HEK293T (cell line): ENCODE results near the gene CELA2B.

ENCODE experiments used
- CTCF ChIA-PET: fragments of 350-600 bp; formaldehyde crosslinking; extraction: SDS; loops from one replicate; lab custom pipeline; 2021; ENCODE audit warnings: antibody characterized with exemption, inconsistent platforms; lab: Yijun Ruan, JAX
- POLR2A ChIA-PET: fragments of 350-600 bp; formaldehyde crosslinking; extraction: SDS; loops from one replicate; lab custom pipeline; 2020; ENCODE audit warnings: antibody characterized with exemption, inconsistent platforms; lab: Yijun Ruan, JAX
- DNase-seq: peaks from one replicate; pipeline ENCODE4 v3.0.0; 2012; ENCODE audit warnings: mixed read lengths; ENCODE audit errors: extremely low spot score
- ARNT ChIP-seq: fragments of 450-650 bp; IDR thresholded peaks from 2 replicates; pipeline ENCODE4 v1.6.1; 2017; ENCODE audit warnings: mild to moderate bottlenecking
- BHLHE40 ChIP-seq: fragments of 450-650 bp; IDR thresholded peaks from 2 replicates; pipeline ENCODE4 v1.6.1; 2016; ENCODE audit warnings: mild to moderate bottlenecking, moderate library complexity, borderline replicate concordance
- CTBP1 ChIP-seq: fragments of 450-650 bp; IDR thresholded peaks from 2 replicates; pipeline ENCODE4 v1.6.1; 2016; ENCODE audit warnings: borderline replicate concordance
- ELF4 ChIP-seq: fragments of 450-650 bp; IDR thresholded peaks from 2 replicates; pipeline ENCODE4 v1.6.1; 2017; ENCODE audit warnings: antibody characterized with exemption
- FOXA1 ChIP-seq: fragments of 450-650 bp; IDR thresholded peaks from 2 replicates; pipeline ENCODE4 v1.6.1; 2016; ENCODE audit warnings: mild to moderate bottlenecking
- FOXK2 ChIP-seq: fragments of 450-650 bp; IDR thresholded peaks from 2 replicates; pipeline ENCODE4 v1.6.1; 2016; ENCODE audit warnings: mild to moderate bottlenecking
- FOXM1 ChIP-seq: fragments of 450-650 bp; IDR thresholded peaks from 2 replicates; pipeline ENCODE4 v1.6.1; 2017; ENCODE audit warnings: mild to moderate bottlenecking, borderline replicate concordance
- HDGF ChIP-seq: fragments of 450-650 bp; IDR thresholded peaks from 2 replicates; pipeline ENCODE4 v1.6.1; 2017; ENCODE audit warnings: antibody characterized with exemption, borderline replicate concordance
- L3MBTL2 ChIP-seq: fragments of 450-650 bp; conservative IDR thresholded peaks from 2 replicates; pipeline ENCODE4 v1.6.1; 2016; ENCODE audit warnings: mild to moderate bottlenecking
- LEF1 ChIP-seq: fragments of 450-650 bp; IDR thresholded peaks from 2 replicates; pipeline ENCODE4 v1.6.1; 2017; ENCODE audit warnings: mild to moderate bottlenecking, borderline replicate concordance
- NFRKB ChIP-seq: fragments of 450-650 bp; IDR thresholded peaks from 2 replicates; pipeline ENCODE4 v1.6.1; 2016; ENCODE audit warnings: mild to moderate bottlenecking, moderate library complexity
- PKNOX1 ChIP-seq: fragments of 450-650 bp; IDR thresholded peaks from 2 replicates; pipeline ENCODE4 v1.6.1; 2016
- SP1 ChIP-seq: fragments of 450-650 bp; IDR thresholded peaks from 2 replicates; pipeline ENCODE4 v1.6.1; 2017
- SUZ12 ChIP-seq: fragments of 450-650 bp; IDR thresholded peaks from 2 replicates; pipeline ENCODE4 v1.6.1; 2016; ENCODE audit warnings: mild to moderate bottlenecking
- TARDBP ChIP-seq: fragments of 450-650 bp; IDR thresholded peaks from 2 replicates; pipeline ENCODE4 v1.6.1; 2016
- ZNF384 ChIP-seq: fragments of 450-650 bp; IDR thresholded peaks from 2 replicates; pipeline ENCODE4 v1.6.1; 2016

The CELA2B gene

GRCh38 chr1:15522551-15522950 lies 46.6 kb downstream of the CELA2B start:
- POLR2A ChIA-PET = no interaction called here
- TF ChIP-seq L3MBTL2 = no peak
- no peak for TF ChIP-seq ZNF384
- TF ChIP-seq BHLHE40 = no peak
- TF ChIP-seq PKNOX1 = no peak
- no peak for TF ChIP-seq FOXM1
- TF ChIP-seq SUZ12 = no peak
- no peak for TF ChIP-seq FOXA1
- TF ChIP-seq FOXK2 = no peak
- TF ChIP-seq ELF4 = no peak
- no peak for TF ChIP-seq CTBP1
- TF ChIP-seq NFRKB = no peak
- TF ChIP-seq LEF1 = no peak
- no peak for TF ChIP-seq SP1
- TF ChIP-seq HDGF = no peak
- TF ChIP-seq ARNT = no peak
- no peak for TF ChIP-seq TARDBP
- DNase-seq = no peak
- CTCF ChIA-PET = no interaction called here

- CTCF ChIA-PET = no interaction called here
- no peak for DNase-seq
- POLR2A ChIA-PET = no interaction called here
- TF ChIP-seq LEF1 (no peak), NFRKB (no peak), ELF4 (no peak), L3MBTL2 (no peak), FOXA1 (no peak), TARDBP (no peak), SP1 (no peak), BHLHE40 (no peak), HDGF (no peak), ARNT (no peak), SUZ12 (no peak), CTBP1 (no peak), FOXM1 (no peak), FOXK2 (no peak), ZNF384 (no peak), PKNOX1 (no peak)
These were observed 47.5 kb downstream of the CELA2B start for GRCh38 chr1:15523104-15524020.

- no peak for DNase-seq
- CTCF ChIA-PET = no interaction called here
- no peak for TF ChIP-seq PKNOX1
- TF ChIP-seq FOXA1 = no peak
- TF ChIP-seq ELF4 = no peak
- no peak for TF ChIP-seq NFRKB
- TF ChIP-seq LEF1 = no peak
- no peak for TF ChIP-seq ZNF384
- no peak for TF ChIP-seq SUZ12
- no peak for TF ChIP-seq L3MBTL2
- TF ChIP-seq SP1 = no peak
- TF ChIP-seq CTBP1 = no peak
- no peak for TF ChIP-seq HDGF
- TF ChIP-seq FOXK2 = no peak
- TF ChIP-seq BHLHE40 = no peak
- no peak for TF ChIP-seq TARDBP
- TF ChIP-seq ARNT = no peak
- no peak for TF ChIP-seq FOXM1
- POLR2A ChIA-PET = no interaction called here
These were observed 48.0 kb downstream of the CELA2B start, which contains the start of gene CASP9 for GRCh38 chr1:15524021-15524282. TSS of gene CASP9 (minus strand) at chr1:15524215. CDS start at chr1:15524200, 15 bp downstream.

DNA sequence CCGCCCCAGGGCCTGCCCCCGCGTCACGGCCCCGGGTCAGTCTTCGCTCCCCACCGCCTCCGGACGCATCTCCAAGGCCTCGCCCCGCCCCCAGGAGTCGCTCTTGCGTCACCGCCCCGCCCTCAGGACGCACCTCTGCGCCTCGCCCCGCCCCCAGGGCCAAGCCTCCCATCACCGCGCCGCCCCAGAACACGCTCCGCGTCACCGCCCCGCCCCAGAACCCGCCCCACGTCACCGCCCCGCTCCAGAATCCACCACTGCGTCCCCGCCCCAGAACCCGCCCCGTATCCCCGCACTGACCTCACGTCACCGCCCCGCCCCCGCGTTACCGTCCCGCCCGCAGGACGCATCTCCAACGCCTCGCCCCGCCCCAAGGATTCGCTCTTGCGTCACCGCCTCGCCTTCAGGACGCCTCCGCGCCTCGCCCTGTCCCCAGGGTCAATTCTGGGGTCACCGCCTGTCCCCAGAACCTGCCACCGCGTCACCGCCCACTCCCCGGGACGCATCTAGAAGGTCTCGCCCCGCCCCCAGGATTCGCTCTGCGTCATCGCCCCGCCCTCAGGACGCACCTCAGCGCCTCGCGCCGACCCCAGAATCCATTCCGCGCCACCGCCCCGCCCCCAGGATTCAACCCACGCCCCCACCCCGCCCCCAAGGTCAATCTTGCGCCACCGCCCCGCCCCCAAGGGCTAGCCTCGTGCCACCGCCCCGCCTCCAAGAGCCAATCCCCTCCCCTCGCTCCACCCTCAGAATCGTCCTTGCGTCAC lies 48.6 kb downstream of the CELA2B start:
- ChIA-PET POLR2A (no interaction called here), CTCF (no interaction called here)
- no peak for TF ChIP-seq ZNF384
- TF ChIP-seq PKNOX1 = no peak
- no peak for TF ChIP-seq FOXA1
- TF ChIP-seq TARDBP = no peak
- TF ChIP-seq SUZ12 = no peak
- no peak for TF ChIP-seq NFRKB
- peak; percentile 94 for DNase-seq
